IMR-90 (cell line): ENCODE results near the gene PLA2G4F. TPM values are rescaled to one million over a fixed set of nuclear protein-coding genes. Genes with fewer than 3 reads are reported as not detected.

ENCODE experiments used
- ATAC-seq: fragments of 200-7000 bp; cut with Tn5 transposase; 2 replicates; pipeline ENCODE4 v1.9.1; 2020; ENCODE audit warnings: low read depth, mild to moderate bottlenecking, moderate library complexity
- BruUV-seq: library from RNA; stranded (reverse); fragments of 400-500 nt; replicated peaks from 2 replicates; lab custom pipeline; 2021; lab: Mats Ljungman, UMichigan
- CTCF ChIA-PET: fragments of 300-600 bp; formaldehyde crosslinking; extraction: SDS; loops from one replicate; lab custom pipeline; 2021; ENCODE audit warnings: antibody characterized with exemption; lab: Yijun Ruan, JAX
- POLR2A ChIA-PET: fragments of 300-600 bp; sonication (Branson Sonifier 250); formaldehyde crosslinking; loops from one replicate; lab custom pipeline; 2022; ENCODE audit warnings: antibody characterized with exemption; ENCODE audit not compliant: unreplicated experiment; lab: Charles Lee
- DNase-seq: peaks from one replicate; pipeline ENCODE4 v3.0.0; 2013
- H2AFZ ChIP-seq: replicated peaks from 2 replicates; pipeline ENCODE3; 2013; ENCODE audit warnings: low read length, mild to moderate bottlenecking; ENCODE audit not compliant: poor library complexity
- H2AK5ac ChIP-seq: 2 replicates; pipeline ENCODE4 v1.6.1; 2013; ENCODE audit warnings: low read depth, low read length, inconsistent platforms
- H2AK9ac ChIP-seq: replicated peaks from 2 replicates; pipeline ENCODE3; 2013; ENCODE audit warnings: mild to moderate bottlenecking, low read depth, low read length, moderate library complexity; ENCODE audit not compliant: poor library complexity
- H2BK120ac ChIP-seq: 2 replicates; pipeline ENCODE4 v1.6.1; 2013; ENCODE audit warnings: low read depth, low read length, inconsistent platforms
- H2BK15ac ChIP-seq: 3 replicates; pipeline ENCODE4 v1.6.1; 2013; ENCODE audit warnings: low read depth, low read length, inconsistent platforms
- H2BK20ac ChIP-seq: 2 replicates; pipeline ENCODE4 v1.6.1; 2013; ENCODE audit warnings: low read depth, mild to moderate bottlenecking, inconsistent platforms, low read length, moderate library complexity
- H2BK5ac ChIP-seq: 2 replicates; pipeline ENCODE4 v1.6.1; 2013; ENCODE audit warnings: mild to moderate bottlenecking, low read depth, low read length, inconsistent platforms; ENCODE audit not compliant: poor library complexity, severe bottlenecking
- H3K14ac ChIP-seq: replicated peaks from 2 replicates; pipeline ENCODE4 v1.6.1; 2013; ENCODE audit warnings: low read depth, low read length, inconsistent platforms
- H3K18ac ChIP-seq: 2 replicates; pipeline ENCODE4 v1.6.1; 2013; ENCODE audit warnings: low read depth, low read length, control low read depth
- H3K23ac ChIP-seq: 2 replicates; pipeline ENCODE4 v1.6.1; 2013; ENCODE audit warnings: low read depth, low read length, inconsistent platforms
- H3K27ac ChIP-seq: 2 replicates; pipeline ENCODE4 v1.5.1; 2013; ENCODE audit warnings: mild to moderate bottlenecking, control low read depth, low read length; ENCODE audit not compliant: insufficient read depth
- H3K27me3 ChIP-seq: 2 replicates; pipeline ENCODE4 v1.6.1; 2013; ENCODE audit warnings: low read length; ENCODE audit not compliant: control insufficient read depth, insufficient read depth
- H3K36me3 ChIP-seq: 2 replicates; pipeline ENCODE4 v1.6.1; 2013; ENCODE audit warnings: low read length, mixed read lengths; ENCODE audit not compliant: control insufficient read depth, insufficient read depth
- H3K4ac ChIP-seq: 2 replicates; pipeline ENCODE4 v1.6.1; 2013; ENCODE audit warnings: low read depth, low read length, inconsistent platforms
- H3K4me1 ChIP-seq: 2 replicates; pipeline ENCODE4 v1.6.1; 2013; ENCODE audit warnings: low read length, mixed read lengths; ENCODE audit not compliant: control insufficient read depth, insufficient read depth
- H3K4me2 ChIP-seq: 2 replicates; pipeline ENCODE4 v1.6.1; 2013; ENCODE audit warnings: low read depth, mild to moderate bottlenecking, control low read depth, low read length, moderate library complexity
- H3K4me3 ChIP-seq: 2 replicates; pipeline ENCODE4 v1.5.1; 2013; ENCODE audit warnings: low read depth, mild to moderate bottlenecking, control low read depth, low read length, moderate library complexity; ENCODE audit not compliant: insufficient read depth
- H3K56ac ChIP-seq: 2 replicates; pipeline ENCODE4 v1.6.1; 2013; ENCODE audit warnings: low read length, inconsistent platforms; ENCODE audit not compliant: insufficient read depth; ENCODE audit errors: extremely low read depth
- H3K79me1 ChIP-seq, 2 experiments: 2 replicates each; pipeline ENCODE4 v1.6.1; 2013; ENCODE audit warnings: low read length in 2 of 2, inconsistent platforms in 1 of 2, low read depth in 1 of 2
- H3K9ac ChIP-seq: 2 replicates; pipeline ENCODE4 v1.6.1; 2013; ENCODE audit warnings: low read depth, low read length, control low read depth
- H3K9me1 ChIP-seq: 2 replicates; pipeline ENCODE4 v1.6.1; 2013; ENCODE audit warnings: low read length, inconsistent platforms; ENCODE audit not compliant: insufficient read depth
- H3K9me3 ChIP-seq: 2 replicates; pipeline ENCODE4 v1.6.1; 2013; ENCODE audit warnings: low read length; ENCODE audit not compliant: control insufficient read depth, insufficient read depth
- H4K20me1 ChIP-seq: 2 replicates; pipeline ENCODE4 v1.6.1; 2013; ENCODE audit warnings: low read length, inconsistent platforms; ENCODE audit not compliant: insufficient read depth
- H4K5ac ChIP-seq: 2 replicates; pipeline ENCODE4 v1.6.1; 2013; ENCODE audit warnings: mild to moderate bottlenecking, low read depth, low read length, control low read depth
- H4K8ac ChIP-seq, 2 experiments: 2 replicates each; pipeline ENCODE4 v1.6.1; 2013; ENCODE audit warnings: low read depth in 2 of 2, low read length in 2 of 2, control low read depth in 1 of 2, inconsistent platforms in 1 of 2
- H4K91ac ChIP-seq: 2 replicates; pipeline ENCODE4 v1.6.1; 2013; ENCODE audit warnings: low read depth, low read length, inconsistent platforms; ENCODE audit not compliant: insufficient read depth
- MAZ ChIP-seq: IDR thresholded peaks from 2 replicates; pipeline ENCODE4 v1.6.1; 2012; ENCODE audit warnings: low read depth, mild to moderate bottlenecking, low read length, improper control_type of control experiment, moderate library complexity, borderline replicate concordance
- MXI1 ChIP-seq: IDR thresholded peaks from 2 replicates; pipeline ENCODE4 v1.6.1; 2012; ENCODE audit warnings: low read depth, mild to moderate bottlenecking, low read length, moderate library complexity, borderline replicate concordance
- RAD21 ChIP-seq: IDR thresholded peaks from 2 replicates; pipeline ENCODE4 v1.6.1; 2012; ENCODE audit warnings: low read length, improper control_type of control experiment
- WGBS, 2 experiments: methylation state at CpG; one replicate each; pipeline versions ENCODE4 v1.1.5 to v1.1.7; 2013; ENCODE audit warnings: missing lambda C conversion rate in 2 of 2; ENCODE audit not compliant: insufficient read length in 1 of 2; ENCODE audit errors: extremely low coverage in 2 of 2; 5-methylcytosine and 5-hydroxymethylcytosine counted together
- dilution Hi-C: fragments of 300-500 bp; cut with HindIII; formaldehyde crosslinking; loops from one replicate; pipeline ENCODE4 v1.14.3; 2018; ENCODE audit warnings: low sequenced_read_pairs; ENCODE audit not compliant: unreplicated experiment
- in situ Hi-C: fragments of 300-500 bp; cut with MboI; formaldehyde crosslinking; loops from 3 replicates; pipeline ENCODE4 v1.14.3; 2019; ENCODE audit warnings: low sequenced_read_pairs, inconsistent platforms, mixed read lengths
- intact Hi-C: fragments of 100-400 bp; cut with micrococcal nuclease; formaldehyde crosslinking; loops from 2 replicates; pipeline ENCODE4 v1.10.0; 2022
- polyA plus RNA-seq, 3 experiments: library from polyadenylated mRNA; depleted of rRNA; stranded (reverse); fragments of >200 nt; gene quantifications; 2 replicates each; pipeline ENCODE4 v1.2.3, GENCODE V29; 2012; ENCODE audit warnings: low replicate concordance in 1 of 3
- total RNA-seq: library from RNA; depleted of rRNA; stranded (reverse); fragments of >200 nt; gene quantifications from 2 replicates; pipeline ENCODE4 v1.2.3, GENCODE V29; 2012

Gene PLA2G4F
- total and polyA plus RNA-seq, 2 of the 4 experiments (the other 2 are of a cell fraction) = not detected

DNA sequence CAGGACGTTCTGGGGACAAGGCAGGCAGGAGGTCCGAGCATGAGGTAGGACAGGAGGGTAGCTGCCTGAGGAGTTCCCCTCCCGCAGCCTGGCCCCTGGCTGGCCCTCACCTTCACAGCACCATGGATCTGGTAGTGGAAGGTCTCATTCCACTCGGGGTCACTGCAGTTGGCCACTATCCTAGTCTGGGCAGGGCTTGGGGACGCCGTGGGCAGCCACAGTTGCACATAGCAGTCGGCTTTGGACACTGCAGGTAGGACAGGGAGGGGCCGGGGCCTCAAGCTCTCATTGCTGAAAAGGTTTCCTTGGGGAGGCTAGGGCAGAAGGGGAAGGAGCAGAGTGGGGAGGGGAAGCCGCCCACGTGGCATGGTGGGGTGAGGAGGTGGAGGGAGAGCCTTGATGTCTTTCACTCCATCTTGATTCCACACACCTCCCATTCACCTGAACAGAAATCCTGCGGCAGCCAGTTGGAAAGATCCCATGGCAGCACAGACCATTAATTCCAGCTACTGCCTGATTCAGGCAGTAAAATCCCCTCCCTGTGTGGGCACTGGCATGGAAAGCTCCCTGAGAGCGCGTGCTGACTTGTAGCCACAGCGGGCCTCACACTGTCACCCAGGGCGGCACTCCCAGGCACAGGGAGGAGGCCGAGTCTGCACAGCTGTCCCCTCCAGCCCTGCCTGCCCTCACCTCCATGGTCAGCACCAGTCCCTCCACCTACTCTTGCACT is 2.1 kb downstream of the PLA2G4F start:
- in situ Hi-C loops = no loop called here
- DNase-seq (no peak), ATAC-seq (no peak)
- no peak overlapping the region for H3K27ac ChIP-seq
- no peak overlapping the region for H3K18ac ChIP-seq
- POLR2A ChIA-PET = interaction anchor here (0.6 kb wide), 1 partner anchor 9 kb away, joined by 4 read pairs; no protein-coding TSS in a partner anchor
- no peak overlapping the region for H3K56ac ChIP-seq
- H4K91ac ChIP-seq = no peak overlapping the region
- TF ChIP-seq RAD21 = no peak
- no peak for TF ChIP-seq MXI1
- TF ChIP-seq MAZ = no peak
- intact Hi-C loops = no loop called here
- no peak overlapping the region for H3K14ac ChIP-seq
- WGBS, 2 experiments = 73% methylated on average over 3 of the region's 16 CpGs; no CpG with 5 or more reads in 1 of the 2 experiments
- no peak overlapping the region for H3K4ac ChIP-seq
- H2BK15ac ChIP-seq = no peak overlapping the region
- H3K79me1 ChIP-seq = no peaks in the 10 kb centered on the region
- H3K4me3 ChIP-seq = no peak overlapping the region
- no peak overlapping the region for H2AFZ ChIP-seq
- no peaks in the 10 kb centered on the region for H3K9me3 ChIP-seq
- no peak overlapping the region for H2BK20ac ChIP-seq
- H3K23ac ChIP-seq = no peak overlapping the region
- no TSS peak for BruUV-seq
- no peaks in the 10 kb centered on the region for H4K20me1 ChIP-seq
- H3K27me3 ChIP-seq = no peaks in the 10 kb centered on the region; the same call in 1 of the 2 replicates
- no peak overlapping the region for H3K4me2 ChIP-seq
- H3K4me1 ChIP-seq = peaks cover 4% of the 10 kb centered on the region; the same call in 1 of the 2 replicates
- H3K36me3 ChIP-seq = peaks cover 7% of the 10 kb centered on the region; the same call in 1 of the 2 replicates
- H2AK5ac ChIP-seq = no peak overlapping the region
- H2BK120ac ChIP-seq = no peak overlapping the region
- H2BK5ac ChIP-seq = no peak overlapping the region
- CTCF ChIA-PET = no interaction called here
- no peak overlapping the region for H4K8ac ChIP-seq
- H2AK9ac ChIP-seq = no peak overlapping the region
- dilution Hi-C loops = no loop called here
- H3K9ac ChIP-seq = no peak overlapping the region
- H3K9me1 ChIP-seq = peaks cover 18% of the 10 kb centered on the region
- no peak overlapping the region for H4K5ac ChIP-seq
